Activated gamma-delta T cell treated with anti-CD3 and anti-CD28 coated beads, Interleukin-2, amount 50 U/mL, for 16 hours (primary cell): ENCODE data around the gene SYCE3.

Experiments
- DNase-seq: peaks from one replicate; pipeline ENCODE4 v3.0.0-alpha.2; 2020; ENCODE audit warnings: low read depth

Gene SYCE3

DNA sequence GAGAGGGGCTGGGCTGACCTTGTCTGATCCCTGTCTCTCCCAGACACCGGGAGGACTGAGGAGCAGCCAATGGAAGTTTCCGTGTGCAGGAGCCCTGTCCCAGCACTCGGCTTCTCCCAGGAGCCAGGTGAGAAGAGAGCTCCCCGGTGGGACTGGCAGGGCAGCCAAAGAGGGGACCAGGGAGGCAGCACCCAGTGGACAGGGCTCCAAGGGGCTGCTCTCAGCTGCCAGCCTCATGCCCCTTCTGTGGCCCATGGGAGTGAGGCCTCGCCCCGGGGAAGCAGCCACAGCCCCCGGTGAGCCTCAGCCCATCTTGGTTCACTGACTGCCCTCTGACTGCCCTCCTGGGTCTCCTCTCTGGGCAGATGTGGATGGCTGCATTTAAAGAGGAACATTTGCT lies 44.1 kb downstream of the SYCE3 start:
- DNase-seq: no peak

DNA sequence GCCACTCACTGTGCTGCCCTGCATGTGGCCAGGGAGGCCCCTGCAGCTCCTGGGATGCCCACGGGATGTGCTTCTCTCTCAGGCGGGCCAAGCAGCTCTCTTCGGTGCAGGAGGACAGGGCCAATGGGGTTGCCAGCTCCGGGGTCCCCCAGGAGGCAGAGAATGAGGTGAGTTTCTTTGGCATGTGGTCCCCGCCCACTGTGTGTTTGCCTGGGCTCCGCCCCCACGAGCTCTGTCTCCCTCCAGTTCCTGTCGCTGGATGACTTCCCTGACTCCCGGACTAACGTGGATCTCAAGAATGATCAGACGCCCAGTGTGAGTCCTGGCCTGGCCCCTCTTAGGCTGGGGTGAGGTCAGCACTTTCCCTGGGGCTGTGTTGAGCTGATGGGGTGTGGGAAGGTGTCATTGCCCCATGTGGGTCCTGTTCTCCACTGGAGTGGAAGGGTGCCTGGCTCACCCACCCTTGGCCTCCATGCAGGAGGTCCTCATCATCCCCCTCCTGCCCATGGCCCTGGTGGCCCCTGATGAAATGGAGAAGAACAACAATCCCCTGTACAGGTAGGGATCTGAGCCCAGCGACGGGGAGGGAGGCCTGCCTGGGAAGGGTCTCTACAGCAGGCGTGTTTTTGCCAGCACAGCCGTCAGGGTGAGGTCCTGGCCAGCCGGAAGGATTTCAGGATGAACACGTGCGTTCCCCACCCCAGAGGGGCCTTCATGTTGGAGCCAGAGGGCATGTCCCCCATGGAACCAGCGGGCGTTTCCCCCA lies 45.0 kb downstream of the SYCE3 start:
- no peak for DNase-seq

DNA sequence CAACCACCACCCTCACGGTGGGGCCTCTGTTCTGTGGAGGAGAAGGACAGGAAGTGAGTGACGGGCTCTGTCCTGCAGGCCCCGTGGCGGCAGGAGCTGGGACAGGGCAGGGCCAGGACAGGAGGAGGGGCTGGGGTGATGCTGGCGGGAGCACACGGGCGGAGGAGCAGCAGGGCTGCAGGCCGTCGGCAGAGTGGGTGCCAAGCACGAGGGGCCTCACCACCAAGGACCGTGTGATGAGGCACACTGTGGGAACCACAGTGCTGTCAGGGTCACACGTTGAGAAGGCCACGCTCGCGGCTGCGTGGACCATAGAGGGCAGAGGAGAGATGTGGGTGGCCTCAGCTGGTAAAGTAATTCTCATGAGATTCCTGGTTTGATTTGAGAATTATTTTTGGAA lies 45.8 kb downstream of the SYCE3 start:
- no peak for DNase-seq

DNA sequence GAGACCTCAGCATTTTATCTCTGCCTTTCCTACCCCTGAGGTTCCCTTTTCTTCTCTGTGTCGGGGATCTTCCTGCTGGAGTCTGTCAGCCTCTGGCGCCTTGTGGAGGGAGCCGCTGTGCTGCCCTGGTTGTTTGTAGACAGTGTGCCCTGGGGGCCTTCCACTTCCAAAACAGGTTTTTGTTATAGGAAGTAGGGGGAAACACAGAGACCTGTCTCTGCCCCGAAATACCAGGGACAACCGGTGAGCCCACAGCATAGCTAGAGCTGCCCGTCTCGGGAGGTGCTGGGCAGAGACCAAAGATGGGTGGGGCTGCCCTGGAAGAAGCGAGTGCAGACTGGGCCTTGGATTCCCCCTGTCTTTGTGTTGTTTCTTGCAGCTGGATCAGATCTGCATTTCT lies 46.7 kb downstream of the SYCE3 start:
- no peak for DNase-seq

DNA sequence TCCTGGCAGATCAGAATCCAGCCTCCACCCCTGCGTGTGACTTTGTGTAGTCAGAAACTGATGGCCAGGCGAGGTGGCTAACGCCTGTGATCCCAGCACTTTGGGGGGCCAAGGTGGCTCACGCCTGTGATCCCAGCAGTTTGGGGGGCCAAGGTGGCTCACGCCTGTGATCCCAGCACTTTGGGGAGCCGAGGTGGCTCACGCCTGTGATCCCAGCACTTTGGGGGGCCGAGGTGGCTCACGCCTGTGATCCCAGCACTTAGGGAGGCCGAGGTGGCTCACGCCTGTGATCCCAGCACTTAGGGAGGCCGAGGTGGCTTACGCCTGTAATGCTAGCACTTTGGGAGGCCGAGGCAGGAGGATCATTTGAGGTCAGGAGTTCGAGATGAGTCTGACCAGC lies 49.5 kb downstream of the SYCE3 start:
- DNase-seq: no peak

DNA sequence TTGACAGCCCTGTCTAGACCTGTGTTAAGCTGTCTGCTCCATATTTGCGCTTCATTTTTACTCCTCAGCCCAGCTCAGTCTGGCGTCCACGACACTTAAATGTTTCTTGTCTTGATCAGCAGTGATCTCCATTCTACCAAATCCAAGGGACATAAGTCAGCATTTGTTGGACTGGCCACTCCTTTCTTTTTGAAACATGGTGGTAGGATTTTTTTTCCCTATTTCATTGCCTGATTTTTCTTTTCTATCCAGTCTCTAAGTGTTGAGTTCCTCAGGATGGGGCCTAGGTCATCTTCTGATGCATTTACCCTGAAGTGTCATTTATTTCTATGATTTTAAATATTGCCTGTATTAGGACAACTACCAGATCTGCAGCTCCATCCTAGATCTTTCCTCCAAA lies 53.8 kb downstream of the SYCE3 start:
- DNase-seq: no peak

DNA sequence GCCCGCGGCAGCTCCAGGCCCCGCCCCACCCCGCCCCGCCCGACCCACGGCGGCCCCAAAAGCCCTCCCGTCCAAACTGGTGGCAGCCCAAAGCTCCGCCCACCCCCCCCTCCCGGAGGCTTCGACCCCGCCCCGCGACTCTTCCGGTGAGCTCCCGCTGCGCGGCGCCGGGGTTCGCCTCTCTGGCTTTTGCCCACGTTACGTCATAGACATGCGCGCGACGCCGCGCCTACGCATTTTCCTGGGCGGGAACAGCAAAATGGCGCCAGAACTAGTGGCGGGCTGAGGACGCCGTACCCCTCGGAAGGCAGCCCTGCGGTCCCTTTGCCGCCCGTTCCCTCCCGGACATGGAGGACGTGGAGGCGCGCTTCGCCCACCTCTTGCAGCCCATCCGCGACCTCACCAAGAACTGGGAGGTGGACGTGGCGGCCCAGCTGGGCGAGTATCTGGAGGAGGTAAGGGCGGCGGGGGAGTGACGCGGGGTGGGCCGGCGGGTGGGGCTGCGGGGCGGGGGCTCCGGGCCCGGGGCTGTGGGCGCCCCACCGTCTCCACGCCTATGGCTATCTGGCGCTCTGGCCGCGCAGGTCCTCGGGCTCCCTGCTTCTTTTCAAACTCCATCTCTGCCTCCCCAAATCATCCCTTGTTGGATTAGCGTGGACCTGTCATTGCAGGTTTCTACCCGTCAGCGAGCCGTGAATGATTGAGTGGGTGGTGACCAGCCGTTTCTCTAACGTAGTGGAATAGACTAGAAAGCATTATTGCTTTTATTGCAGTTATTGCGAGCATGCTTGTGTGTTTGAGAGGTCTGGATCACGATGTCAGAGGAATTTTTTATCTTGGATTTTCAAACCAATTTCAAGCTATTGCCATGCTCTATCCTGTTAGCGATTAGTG lies 54.5 kb downstream of the SYCE3 start, which contains the start of gene NCAPH2:
NCAPH2 (plus strand) TSS at position 234 of the 894 bp plus-strand sequence; CDS start at position 348, 114 bp downstream.
- DNase-seq: peak; percentile 96

DNA sequence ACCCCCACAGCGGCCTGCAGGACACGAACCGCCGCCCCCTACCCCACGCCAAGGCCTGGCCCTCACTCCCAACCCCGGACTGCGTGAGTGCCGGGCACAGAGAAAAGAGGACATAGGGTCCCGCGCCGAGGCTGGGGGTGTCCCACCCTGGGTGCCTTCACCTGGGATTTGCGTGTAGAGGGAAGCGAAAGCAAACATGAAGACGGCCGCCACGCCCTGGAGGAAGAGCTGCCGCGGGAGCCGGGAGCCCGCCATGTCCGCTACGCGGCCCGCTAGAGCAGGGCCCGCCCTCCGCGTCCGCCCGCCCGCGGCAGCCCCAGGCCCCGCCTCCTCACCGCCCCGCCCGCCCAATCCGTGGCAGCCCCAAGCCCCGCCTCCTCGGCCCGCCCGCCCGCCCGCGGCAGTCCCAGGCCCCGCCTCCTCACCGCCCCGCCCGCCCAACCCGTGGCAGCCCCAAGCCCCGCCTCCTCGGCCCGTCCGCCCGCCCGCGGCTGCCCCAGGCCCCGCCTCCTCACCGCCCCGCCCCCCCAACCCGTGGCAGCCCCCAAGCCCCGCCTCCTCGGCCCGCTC lies 55.2 kb downstream of the SYCE3 start, which contains the start of gene LMF2:
LMF2 (minus strand) TSS at position 282 of the 570 bp plus-strand sequence; CDS start at position 255, 27 bp downstream.
- peak; percentile 88 for DNase-seq

DNA sequence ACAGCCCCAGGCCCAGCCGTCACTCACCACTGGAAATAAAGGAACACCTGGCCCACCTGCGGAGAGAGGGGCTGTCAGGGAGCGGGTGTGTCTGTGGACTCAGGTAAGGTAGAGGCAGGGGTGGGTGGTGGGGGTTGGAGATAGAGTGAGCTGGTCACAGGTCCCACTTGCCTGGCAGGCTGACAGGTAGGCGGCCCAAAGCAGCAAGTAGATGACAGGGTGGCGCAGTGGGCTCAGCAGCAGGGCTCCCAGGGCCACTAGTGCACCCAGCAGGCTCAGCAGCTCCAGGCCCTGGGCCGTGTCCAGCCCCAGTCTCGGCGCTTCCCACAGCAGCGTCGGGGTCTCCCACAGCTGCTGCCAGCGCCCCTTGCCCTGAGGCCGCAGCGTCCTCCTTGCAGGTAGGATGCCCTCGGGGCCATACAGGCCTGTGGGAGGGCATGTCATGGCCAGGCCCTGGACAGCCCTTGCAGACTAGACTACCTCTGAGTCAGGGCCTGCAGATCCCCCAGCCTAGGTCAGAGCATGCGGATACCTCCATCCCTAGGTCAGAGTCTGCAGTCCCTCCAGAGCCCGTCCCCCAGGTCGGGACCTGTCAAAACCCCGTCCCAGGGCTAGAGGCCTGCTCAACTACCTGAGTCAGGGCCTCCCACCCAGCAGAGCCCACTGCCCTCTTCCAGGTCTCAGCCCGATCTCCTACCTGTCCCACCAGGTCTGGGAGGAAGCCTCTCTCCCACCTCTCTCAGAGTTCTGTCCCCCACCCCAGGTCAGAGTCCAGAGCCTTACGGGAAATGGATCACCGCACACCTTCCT lies 55.9 kb downstream of the SYCE3 start:
- DNase-seq: no peak

DNA sequence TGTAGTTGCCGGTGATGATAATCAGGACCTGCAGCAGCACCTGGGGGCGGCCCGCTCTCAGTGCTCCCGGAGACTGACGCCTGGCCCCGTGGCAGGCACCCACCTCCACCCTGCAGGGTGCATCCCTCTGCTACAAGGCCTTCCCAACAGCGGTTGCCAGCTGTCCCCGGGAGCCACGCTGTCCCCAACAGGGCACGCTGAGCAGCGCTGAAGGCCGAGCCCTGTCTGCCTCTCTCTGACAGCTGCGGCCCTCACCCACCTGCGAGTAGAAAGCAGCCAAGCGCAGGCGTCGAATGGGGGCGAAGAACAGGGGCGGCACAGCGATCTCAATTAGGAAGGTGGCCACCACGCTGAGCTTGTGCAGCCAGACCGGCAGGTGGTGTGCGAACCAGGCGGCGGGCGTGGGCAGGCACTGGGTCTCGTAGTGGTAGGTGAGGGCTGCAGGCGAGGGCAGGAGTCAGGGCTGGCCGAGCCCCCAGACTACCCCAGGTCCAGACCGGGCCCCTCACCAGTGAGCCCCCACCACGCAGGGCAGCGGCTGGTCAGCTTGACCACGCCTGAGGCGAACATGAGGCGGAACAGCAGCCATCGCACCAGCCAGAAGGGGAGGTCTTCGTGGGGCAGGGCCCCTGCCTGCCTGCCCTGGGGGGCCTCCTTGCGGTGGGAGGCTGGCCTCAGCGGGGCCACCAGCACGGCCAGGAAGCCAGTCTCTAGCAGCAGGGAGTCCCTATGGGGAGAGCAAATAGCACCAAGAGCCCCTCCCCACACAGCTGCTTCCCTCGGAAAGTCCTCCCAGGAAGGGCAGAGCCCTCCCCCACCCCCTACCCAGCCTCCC lies 56.7 kb downstream of the SYCE3 start:
- no peak for DNase-seq

DNA sequence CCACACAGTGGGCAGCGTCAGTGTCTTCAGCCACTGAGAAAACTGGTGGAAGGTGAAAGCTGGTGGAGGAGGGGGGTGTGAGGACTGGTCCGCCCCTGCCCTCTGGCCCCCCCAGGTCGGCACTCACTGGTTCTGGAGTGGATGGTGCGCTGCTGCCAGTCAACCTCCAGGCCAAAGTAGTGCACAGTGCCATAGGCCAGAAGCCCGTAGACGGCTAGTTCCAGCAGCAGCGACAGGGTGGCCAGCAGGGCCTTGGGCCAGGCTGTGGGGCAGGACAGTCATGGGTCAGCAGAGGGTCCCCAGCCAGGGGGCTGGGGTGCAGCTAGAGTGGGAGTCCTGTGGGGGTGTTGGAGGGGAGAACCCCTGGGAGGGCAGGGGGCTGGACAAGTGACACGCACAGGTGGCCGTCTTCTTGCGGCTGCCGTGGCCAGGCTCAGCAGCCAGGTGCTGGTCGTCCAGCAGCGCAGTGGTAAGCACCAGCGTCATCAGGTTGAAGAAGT lies 57.4 kb downstream of the SYCE3 start:
- no peak for DNase-seq

DNA sequence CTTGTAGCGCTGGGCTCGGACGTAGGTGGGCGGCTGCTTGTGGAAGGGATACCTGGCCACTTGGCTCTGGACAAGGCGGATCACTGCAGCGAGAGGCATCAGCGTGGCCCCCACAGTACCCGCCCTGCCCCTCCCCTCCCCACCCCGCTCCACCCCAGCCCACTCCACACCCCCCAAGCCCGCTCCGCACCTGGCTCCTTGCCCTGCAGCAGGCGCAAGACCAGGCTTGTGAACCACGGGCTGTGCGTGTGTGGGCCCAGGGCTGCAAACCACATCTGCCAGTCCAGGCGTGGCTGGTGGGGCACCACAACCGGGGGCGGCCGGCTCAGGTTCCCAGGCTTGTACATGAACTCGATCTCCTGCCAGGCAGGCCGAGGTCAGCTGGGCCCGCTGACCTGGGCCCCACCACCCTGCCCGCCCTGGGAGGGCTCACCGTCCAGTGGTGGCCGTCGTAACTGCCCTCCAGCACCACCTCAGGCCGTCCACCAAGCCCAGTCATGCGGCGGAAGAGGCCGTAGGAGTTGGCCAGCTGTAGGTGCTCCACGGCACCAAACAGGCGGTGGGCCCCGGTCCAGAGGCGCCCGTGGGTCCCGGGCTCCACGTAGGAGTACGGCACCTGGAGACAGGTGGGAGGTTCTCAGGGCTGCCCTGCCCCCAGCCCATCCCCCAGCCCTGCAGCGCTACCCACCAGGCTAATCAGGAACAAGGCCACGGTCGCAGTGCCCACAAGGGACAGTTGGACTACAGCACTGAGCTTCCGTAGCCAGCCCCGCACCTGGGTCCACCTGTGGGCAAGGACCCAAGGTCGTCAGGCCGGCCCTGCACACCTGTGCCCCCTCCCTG lies 58.1 kb downstream of the SYCE3 start:
- DNase-seq: no peak

DNA sequence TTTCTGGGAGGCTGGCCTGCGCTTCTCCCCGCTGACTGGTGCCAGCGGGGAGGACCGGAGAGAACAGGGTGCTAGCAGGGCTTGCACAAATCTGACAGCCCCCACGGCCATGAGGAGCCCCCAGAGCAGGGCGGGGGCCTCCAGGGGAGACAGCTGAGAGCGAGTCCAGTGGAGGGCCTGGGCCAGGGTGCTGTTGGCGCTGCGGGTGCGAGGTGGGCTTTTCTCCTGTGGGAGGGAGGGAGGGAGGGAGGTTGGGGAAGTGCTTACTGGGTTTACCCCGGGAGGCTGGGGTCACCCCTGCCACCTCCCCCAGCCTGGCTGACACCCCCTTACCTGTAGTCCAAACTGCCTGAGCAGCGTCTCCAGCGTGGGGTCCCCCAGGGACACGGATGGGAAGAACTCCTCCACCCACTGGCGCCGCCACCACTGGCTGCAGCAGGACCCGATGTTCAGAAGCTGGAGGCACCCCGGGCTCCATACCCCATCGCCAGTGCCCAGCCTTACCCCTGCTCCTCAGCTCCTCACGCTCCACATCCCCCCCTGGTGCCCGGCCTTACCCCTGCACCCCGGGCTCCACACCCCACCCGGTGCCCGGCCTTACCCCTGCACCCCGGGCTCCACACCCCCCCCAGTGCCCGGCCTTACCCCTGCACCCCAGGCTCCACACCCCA lies 59.1 kb downstream of the SYCE3 start:
- no peak for DNase-seq

DNA sequence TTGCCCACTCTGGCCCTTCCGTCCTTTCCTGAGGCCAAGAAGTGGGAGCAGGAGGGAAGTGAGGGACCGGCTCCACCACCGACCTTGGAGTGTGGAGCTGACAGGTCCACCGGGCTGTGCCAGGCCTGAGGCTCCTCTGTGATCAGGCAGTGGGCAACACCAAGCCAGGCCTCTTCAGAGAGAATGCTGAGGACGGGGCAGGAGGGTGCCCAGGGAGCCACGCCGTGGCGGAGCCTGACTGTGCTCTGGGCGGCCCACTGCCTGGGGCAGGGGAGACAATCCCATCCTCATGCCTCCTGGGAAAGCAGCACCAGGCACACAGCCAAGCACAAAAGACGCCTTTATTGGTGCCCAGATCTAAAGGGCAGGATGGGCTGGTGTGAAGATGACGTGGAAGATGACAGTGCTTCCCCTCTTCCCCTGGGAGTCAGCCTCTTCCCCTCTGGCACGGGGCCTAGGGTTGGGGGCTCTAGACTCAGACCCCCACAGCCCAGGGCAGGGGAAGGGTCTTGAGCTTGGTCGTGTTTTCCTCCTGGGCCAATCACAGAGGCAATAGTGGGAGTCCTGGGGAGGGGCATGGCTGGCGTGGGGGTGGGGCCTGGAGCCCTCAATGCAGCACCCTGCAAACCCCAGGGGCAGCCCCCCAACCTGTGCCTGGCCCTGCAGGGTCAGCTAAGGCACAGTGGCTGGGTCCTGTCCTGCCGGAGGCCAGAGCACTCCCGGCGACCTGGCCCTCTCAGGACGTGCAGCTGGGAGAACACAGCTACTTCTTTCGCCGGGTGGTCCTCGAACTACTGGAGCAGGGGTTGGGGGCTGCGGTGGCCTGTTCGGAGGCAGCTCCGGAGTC lies 59.9 kb downstream of the SYCE3 start:
- DNase-seq: no peak

DNA sequence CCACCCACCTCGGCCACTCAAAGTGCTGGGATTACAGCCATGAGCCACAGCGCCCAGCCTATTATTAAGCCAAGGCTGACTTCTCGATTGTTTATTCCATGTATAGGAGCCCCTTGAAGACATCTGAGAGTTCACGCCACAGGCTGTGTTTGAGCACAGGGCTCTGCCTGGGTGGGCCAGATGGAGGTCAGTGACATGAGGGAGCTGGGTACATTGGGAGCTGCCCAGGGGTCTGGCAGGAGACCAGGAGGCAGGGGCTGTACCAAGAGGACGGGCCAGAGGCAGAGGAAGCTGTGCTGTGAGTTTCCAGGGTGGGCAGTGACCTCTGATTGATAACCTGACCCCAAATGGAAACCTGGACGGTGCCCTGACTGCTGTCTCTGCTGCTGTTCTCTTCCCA lies 60.6 kb downstream of the SYCE3 start:
- DNase-seq: no peak
